Stimulated activated naive B cell treated with anti-CD40 and anti-IgM and Interleukin-4, amounts not matched to agents 10 μg/mL and 1 μg/mL and 100 μg/mL, for 72 hours (primary cell): ENCODE data around the gene ZNF264.
"Not testable (repeated sequence)": the region's sequence is repeated elsewhere in the genome, so short reads cannot be mapped to it uniquely, and the experiment has no call there.

Experiments
- ATAC-seq, 2 donors: fragments of 150-1000 bp; cut with Tn5 transposase; replicated peaks; 2 replicates each; pipeline ENCODE4 v1.10.0; 2021; ENCODE audit warnings: moderate library complexity in 1 of 2
- DNase-seq: peaks from one replicate; pipeline ENCODE4 v3.0.0; 2021
- H3K27ac Mint-ChIP-seq: one replicate; pipeline ENCODE4 v1.8.0; 2022; ENCODE audit warnings: mild to moderate bottlenecking, mixed read lengths
- H3K27me3 Mint-ChIP-seq, 2 donors: one replicate each; pipeline ENCODE4 v1.8.0; 2022; ENCODE audit warnings: mixed read lengths in 2 of 2
- H3K36me3 Mint-ChIP-seq, 2 donors: one replicate each; pipeline ENCODE4 v1.8.0; 2022; ENCODE audit warnings: mixed read lengths in 2 of 2, mild to moderate bottlenecking in 1 of 2
- H3K4me1 Mint-ChIP-seq, 2 donors: one replicate each; pipeline ENCODE4 v1.8.0; 2022; ENCODE audit warnings: mixed read lengths in 2 of 2, mild to moderate bottlenecking in 1 of 2
- H3K4me3 Mint-ChIP-seq, 2 donors: one replicate each; pipeline ENCODE4 v1.8.0; 2022; ENCODE audit warnings: mild to moderate bottlenecking in 2 of 2, mixed read lengths in 2 of 2, moderate library complexity in 1 of 2
- H3K9me3 Mint-ChIP-seq, 2 donors: one replicate each; pipeline ENCODE4 v1.8.0; 2022; ENCODE audit warnings: mixed read lengths in 2 of 2, mild to moderate bottlenecking in 1 of 2

ZNF264 gene

DNA sequence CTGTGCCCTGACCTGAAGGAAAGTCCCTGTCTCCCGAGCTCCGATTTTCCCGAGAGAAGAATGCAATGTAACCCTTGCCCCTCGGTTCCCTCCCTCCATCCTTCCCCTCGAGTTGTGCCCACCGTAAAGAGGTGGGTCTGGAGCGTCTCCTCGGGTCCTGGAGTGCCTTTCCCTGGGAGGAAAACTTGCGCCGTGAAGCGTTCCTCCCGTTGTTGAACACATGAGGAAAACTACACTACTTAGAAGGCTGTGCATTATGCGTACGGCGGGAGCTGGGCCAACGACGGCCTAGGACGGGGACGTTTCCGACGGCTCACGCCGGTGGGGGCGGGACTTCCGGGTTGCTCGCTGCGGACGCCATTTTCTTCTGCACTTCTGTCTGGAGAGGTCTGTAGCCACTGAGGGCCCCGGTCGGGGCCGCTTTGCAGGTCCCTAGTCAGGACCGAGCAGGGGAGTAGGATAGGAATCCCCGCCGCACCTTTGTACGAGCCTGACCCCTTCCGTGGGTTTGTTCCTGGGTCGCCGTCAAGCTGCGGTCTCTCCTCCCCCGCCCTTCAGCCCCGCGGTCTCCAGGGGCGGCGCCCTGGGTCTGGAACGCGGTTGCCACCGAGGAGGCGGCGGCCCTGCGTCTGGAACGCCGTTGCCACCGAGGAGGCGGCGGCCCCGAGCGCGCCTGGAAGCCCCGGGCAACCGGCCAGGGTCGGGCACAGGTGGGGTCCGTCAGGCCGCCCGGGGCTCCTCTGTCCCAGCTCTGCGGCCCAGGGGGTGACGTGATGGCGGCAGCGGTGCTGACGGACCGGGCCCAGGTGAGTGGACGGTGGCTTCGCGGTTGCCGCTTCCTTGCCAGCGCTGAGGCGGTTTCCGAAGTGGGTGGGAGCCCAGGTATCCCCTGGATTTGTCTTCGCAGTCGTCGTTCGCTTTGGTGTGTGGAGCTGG lies at the start of gene ZNF264:
TSS of gene ZNF264 (plus strand) at position 360 of the 936 bp plus-strand sequence. CDS start at position 774, 414 bp downstream.
- Mint-ChIP-seq H3K27me3 (peaks cover 8 to 10% of the 10 kb centered on the region in 2 donors), H3K4me1 (peaks cover 24 to 42% of the 10 kb centered on the region in 2 donors), H3K36me3 (peaks cover 46 to 63% of the 10 kb centered on the region in 2 donors), H3K4me3 (peak within 1 kb of the TSS; percentile 95 to 98), H3K9me3 (peaks cover 13 to 14% of the 10 kb centered on the region in 2 donors), H3K27ac (peak within 1 kb of the TSS; percentile 98)
- ATAC-seq (peak; percentile 99), DNase-seq (peak; percentile 85)

DNA sequence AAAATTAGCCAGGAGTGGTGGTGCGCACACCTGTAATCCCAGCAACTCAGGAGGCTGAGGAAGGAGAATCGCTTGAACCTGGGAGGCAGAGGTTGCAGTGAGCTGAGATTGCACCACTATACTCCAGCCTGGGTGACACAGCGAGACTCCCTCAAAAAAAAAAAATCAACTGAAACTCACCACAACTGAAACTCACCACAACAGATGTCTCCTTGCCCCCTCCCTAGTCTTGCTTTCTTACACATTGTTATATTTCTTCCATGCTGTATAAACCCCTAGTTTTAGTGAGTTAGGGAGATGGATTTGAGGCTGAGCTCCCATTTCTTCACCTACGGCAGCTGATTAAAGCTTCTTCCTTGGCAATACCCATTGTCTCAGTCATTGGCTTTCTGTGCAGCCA lies 49.6 kb upstream of the ZNF264 start:
- Mint-ChIP-seq H3K4me1 (no peaks in the 10 kb centered on the region), H3K27me3 (peaks cover 0 to 5% of the 10 kb centered on the region in 2 donors), H3K27ac (no peak overlapping the region), H3K36me3 (no peaks in the 10 kb centered on the region), H3K9me3 (peaks cover 3 to 7% of the 10 kb centered on the region in 2 donors), H3K4me3 (no peak overlapping the region)
- no peak for DNase-seq
- no peak for ATAC-seq

DNA sequence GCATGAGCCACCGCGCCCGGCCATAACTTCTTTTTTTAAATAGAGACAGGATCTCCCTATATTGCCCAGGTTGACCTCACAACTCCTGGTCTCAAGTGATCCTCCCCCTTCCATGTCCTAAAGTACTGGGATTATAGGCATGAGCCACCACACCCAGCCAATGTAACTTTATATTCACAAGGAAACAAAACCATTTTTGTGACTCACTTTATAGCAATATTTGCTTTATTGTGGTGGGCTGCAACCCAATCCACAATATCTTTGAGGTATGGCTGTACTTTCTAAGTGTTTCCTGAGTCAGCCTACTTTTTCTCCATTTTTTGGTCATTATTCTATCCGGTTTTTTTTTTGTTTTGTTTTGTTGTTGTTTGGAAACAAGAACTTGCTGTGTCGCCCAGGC lies 38.4 kb upstream of the ZNF264 start:
- Mint-ChIP-seq H3K27me3 (peaks cover 4 to 10% of the 10 kb centered on the region in 2 donors), H3K36me3 (no peaks in the 10 kb centered on the region), H3K4me1 (no peaks in the 10 kb centered on the region), H3K27ac (no peak overlapping the region), H3K9me3 (peaks cover 0 to 8% of the 10 kb centered on the region in 2 donors), H3K4me3 (no peak overlapping the region)
- ATAC-seq (no peak), DNase-seq (no peak)

DNA sequence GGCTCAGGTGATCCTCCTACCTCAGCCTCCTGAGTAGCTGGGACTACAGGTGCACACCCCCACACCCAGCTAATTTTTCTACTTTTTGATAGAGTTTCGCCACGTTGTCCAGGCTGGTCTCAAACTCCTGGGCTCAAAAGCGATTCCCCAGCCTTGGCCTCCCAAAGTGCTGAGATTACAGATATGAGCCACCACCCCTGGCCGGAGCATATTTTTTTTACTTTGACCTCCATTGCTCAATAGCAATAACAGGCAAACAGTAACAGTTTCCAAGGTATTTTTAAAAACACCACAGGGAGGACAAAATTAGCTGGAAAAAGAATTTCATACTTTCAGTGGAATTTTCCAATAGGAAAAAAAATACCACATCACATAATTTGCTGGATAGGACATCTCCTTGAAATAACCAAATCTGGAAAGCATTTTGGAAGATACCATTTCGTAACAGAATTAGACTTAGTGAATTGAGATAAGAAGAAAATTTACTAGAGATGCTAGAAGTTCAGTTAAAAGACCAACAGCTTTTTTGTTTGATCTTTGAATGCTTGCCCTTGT lies 29.2 kb upstream of the ZNF264 start:
- peaks cover 0 to 5% of the 10 kb centered on the region in 2 donors for H3K9me3 Mint-ChIP-seq
- H3K4me1 Mint-ChIP-seq = no peaks in the 10 kb centered on the region
- peaks cover 11 to 16% of the 10 kb centered on the region in 2 donors for H3K27me3 Mint-ChIP-seq
- H3K27ac Mint-ChIP-seq = no peak overlapping the region
- ATAC-seq (no peak), DNase-seq (no peak)
- H3K4me3 Mint-ChIP-seq = no peak overlapping the region
- peaks cover 0 to 4% of the 10 kb centered on the region in 2 donors for H3K36me3 Mint-ChIP-seq

DNA sequence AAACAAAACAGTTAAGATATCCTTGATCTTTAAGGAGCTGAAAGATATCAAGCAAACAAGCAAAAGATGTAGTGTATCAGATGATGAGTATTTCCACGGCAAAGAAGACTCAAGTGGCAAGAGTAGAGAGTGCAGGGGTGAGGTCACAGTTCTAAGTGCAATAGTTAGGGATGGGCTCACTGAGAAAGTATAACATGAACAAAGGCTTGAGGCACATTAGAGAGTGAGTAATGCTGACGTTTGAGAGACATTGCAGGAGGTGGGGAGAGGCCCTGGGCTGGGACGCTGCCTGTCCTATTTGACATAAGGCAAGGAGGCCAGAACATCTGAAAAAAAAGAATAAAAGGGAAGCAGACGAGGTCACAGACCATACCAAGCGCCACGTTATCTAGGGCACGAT lies 25.5 kb upstream of the ZNF264 start:
- Mint-ChIP-seq H3K9me3 (peaks cover 0 to 5% of the 10 kb centered on the region in 2 donors), H3K27me3 (peaks cover 5 to 6% of the 10 kb centered on the region in 2 donors), H3K27ac (no peak overlapping the region), H3K4me3 (no peak overlapping the region), H3K4me1 (no peaks in the 10 kb centered on the region), H3K36me3 (peaks cover 0 to 4% of the 10 kb centered on the region in 2 donors)
- ATAC-seq (no peak), DNase-seq (no peak)

DNA sequence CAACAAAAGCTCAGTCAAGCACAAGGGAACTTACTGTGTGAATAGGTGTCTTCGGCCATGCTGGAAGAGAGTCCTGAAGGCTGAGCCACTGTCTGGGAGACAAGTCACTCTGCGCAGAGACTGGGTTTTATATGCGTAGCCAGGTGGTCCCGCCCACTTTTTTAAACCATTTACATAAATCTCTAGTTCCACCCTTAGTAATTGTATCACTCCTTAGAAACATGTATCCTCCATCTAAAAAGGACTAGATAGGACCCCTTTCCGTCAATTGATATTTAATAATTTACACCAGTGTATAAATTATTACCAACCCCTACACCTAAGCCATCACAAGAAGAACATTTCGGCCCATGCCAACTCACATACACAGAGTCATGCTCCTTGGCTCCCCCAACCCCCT lies 23.9 kb upstream of the ZNF264 start, which contains the start of gene DUXA:
TSS of gene DUXA (minus strand) at position 101 of the 400 bp plus-strand sequence. CDS start at position 59, 42 bp downstream.
- Mint-ChIP-seq H3K27ac (no peak within 1 kb of the TSS), H3K36me3 (peaks cover 0 to 4% of the 10 kb centered on the region in 2 donors), H3K9me3 (peaks cover 0 to 5% of the 10 kb centered on the region in 2 donors), H3K4me3 (no peak within 1 kb of the TSS), H3K27me3 (peaks cover 5 to 6% of the 10 kb centered on the region in 2 donors), H3K4me1 (peaks cover 5 to 7% of the 10 kb centered on the region in 2 donors)
- DNase-seq = no peak
- no peak for ATAC-seq

DNA sequence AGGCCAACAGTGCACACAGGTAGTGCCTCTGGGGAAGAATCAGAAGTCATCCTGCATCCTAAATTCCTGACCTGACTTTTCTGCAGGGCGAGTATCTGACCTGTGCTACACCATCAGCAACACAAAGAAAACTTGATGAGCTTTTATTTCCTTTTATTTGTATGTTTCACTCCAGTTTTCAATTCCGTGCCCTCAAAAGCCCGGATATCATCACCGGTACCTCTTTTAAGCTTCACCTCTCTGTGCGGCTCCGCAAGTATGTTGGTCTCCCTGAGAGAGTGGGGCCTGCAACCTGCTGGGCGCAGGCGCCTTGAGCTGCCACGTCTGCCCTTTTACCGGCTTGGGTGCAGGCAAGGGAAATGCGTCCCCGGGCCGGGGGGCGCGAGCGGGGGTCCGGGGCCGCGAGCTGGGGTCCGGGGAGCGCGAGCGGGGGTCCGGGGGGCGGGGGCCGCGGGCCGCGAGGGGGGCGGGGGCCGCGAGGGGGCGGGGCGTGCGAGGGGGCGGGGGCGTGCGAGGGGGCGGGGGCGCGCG lies 19.7 kb upstream of the ZNF264 start:
- DNase-seq (peak; percentile 49), ATAC-seq (peak; percentile 92 to 93)
- H3K27ac Mint-ChIP-seq = peak overlapping the region; percentile 93
- peaks cover 0 to 5% of the 10 kb centered on the region in 2 donors for H3K36me3 Mint-ChIP-seq
- peaks cover 0 to 7% of the 10 kb centered on the region in 2 donors for H3K9me3 Mint-ChIP-seq
- H3K4me3 Mint-ChIP-seq = peak overlapping the region; percentile 88 to 90
- peaks cover 0 to 12% of the 10 kb centered on the region in 2 donors for H3K27me3 Mint-ChIP-seq
- peaks cover 6 to 7% of the 10 kb centered on the region in 2 donors for H3K4me1 Mint-ChIP-seq

DNA sequence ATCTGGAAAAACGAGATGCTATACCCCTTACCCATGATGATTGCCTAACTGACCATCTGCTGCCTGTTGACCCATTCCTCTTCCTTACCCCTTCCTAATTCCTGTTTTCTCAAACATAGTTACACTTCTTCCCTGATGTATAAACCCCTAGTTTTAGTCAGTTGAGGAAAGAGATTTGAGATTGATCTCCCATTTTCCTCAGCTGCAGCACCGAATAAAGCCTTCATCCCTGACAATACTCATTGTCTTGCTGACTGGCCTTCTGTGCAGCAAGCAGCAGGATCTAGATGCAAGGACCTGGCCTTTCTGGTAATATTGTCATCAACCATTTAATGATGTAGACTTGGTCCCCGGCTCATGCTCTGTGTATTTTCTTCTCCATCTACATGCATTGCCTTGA lies 999 bp upstream of the ZNF264 start:
- no peak for DNase-seq
- peaks cover 24 to 42% of the 10 kb centered on the region in 2 donors for H3K4me1 Mint-ChIP-seq
- peaks cover 14 to 15% of the 10 kb centered on the region in 2 donors for H3K9me3 Mint-ChIP-seq
- peaks cover 36 to 55% of the 10 kb centered on the region in 2 donors for H3K36me3 Mint-ChIP-seq
- peaks cover 14 to 17% of the 10 kb centered on the region in 2 donors for H3K27me3 Mint-ChIP-seq
- H3K27ac Mint-ChIP-seq = peak overlapping the region; percentile 98
- ATAC-seq = no peak
- peak overlapping the region in 1 of 2 donors; percentile 98 for H3K4me3 Mint-ChIP-seq

DNA sequence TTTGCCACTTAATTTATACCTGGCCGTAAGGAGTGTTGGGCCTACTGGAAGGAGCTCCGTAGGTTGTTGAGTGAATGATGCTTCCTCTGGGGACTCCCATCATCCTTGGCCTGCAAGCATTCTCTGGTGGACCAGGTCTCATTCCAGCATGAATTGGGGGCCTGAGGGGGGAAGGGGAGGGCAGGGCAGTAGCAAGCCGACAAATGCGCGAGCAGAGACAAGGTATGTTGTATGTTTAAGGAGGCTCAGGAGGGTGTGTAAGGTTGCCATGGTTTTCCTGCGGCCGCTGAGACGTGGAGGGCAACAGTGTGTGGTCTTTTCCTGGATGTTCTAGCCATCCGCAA lies 749 bp downstream of the ZNF264 start:
- Mint-ChIP-seq H3K4me1 (peaks cover 24 to 42% of the 10 kb centered on the region in 2 donors), H3K9me3 (peaks cover 13 to 14% of the 10 kb centered on the region in 2 donors), H3K4me3 (peak overlapping the region; percentile 95 to 98), H3K36me3 (peaks cover 53 to 69% of the 10 kb centered on the region in 2 donors), H3K27ac (peak overlapping the region; percentile 71), H3K27me3 (peaks cover 6 to 10% of the 10 kb centered on the region in 2 donors)
- ATAC-seq (peak in 1 of 2 donors; percentile 1), DNase-seq (no peak)

DNA sequence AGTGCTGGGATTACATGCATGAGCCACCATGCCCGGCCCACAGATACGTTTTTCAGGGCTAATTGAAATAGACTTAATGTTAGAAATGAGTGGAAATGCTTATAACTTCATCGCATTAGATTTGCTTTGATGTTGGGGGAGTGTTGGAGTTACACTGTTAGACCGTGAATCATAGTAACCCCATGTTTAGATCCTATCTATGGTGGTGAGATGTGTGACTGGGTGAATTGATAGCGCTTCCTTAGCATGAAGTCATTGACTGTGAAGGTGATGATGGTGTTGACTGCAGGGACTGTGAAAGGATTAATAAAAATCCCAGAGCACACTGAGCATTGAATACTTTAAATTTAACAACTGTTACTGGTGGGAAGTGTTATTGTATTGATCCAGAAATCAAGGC lies 1.7 kb downstream of the ZNF264 start:
- DNase-seq (no peak), ATAC-seq (no peak)
- Mint-ChIP-seq H3K9me3 (peaks cover 9 to 10% of the 10 kb centered on the region in 2 donors), H3K4me3 (peak overlapping the region; percentile 95 to 98), H3K36me3 (peaks cover 53 to 75% of the 10 kb centered on the region in 2 donors), H3K4me1 (peaks cover 24 to 42% of the 10 kb centered on the region in 2 donors), H3K27me3 (peaks cover 0 to 4% of the 10 kb centered on the region in 2 donors), H3K27ac (peak overlapping the region; percentile 20)

DNA sequence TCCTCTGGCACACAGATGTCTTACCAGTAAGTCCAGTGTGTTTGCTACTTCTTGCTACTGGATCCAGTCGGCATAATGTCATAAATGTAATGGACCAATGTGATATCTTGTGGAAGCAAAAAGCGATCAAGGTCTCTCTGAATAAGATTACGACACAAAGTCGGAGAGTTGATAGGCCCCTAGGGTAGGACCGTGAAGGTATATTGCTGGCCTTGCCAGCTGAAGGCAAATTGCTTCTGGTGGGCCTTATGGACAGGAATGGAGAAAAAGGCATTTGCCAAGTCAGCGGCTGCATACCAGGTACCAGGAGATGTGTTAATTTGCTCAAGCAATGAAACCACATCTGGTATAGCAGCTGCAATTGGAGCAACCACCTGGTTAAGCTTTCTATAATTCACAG lies 6.6 kb downstream of the ZNF264 start:
- Mint-ChIP-seq H3K36me3 (peaks cover 70 to 93% of the 10 kb centered on the region in 2 donors), H3K4me1 (peaks cover 26 to 49% of the 10 kb centered on the region in 2 donors)
- ATAC-seq, H3K27ac Mint-ChIP-seq, H3K9me3 Mint-ChIP-seq, H3K4me3 Mint-ChIP-seq, DNase-seq, H3K27me3 Mint-ChIP-seq: not testable (repeated sequence)

DNA sequence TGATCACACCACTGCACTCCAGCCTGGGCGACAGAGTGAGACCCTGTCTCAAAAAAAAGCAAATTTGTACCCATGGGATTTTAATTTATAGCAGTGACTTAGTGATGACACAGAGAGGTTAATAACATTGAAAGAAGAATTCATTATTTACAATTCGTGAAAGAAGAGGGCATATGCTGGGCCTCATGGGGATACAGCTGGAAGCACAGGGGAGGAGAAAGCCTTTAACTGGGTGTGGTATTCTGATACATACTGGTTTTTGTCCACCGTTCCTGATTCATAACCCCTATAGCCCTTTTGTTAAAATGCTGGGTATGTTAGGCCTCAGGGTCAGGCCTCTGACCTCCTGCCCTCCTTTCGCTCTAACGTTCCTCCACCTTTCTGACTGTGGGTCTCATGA lies 10.9 kb downstream of the ZNF264 start:
- H3K27me3 Mint-ChIP-seq = no peaks in the 10 kb centered on the region
- peaks cover 60 to 85% of the 10 kb centered on the region in 2 donors for H3K36me3 Mint-ChIP-seq
- peaks cover 19 to 45% of the 10 kb centered on the region in 2 donors for H3K4me1 Mint-ChIP-seq
- H3K27ac Mint-ChIP-seq = no peak overlapping the region
- H3K9me3 Mint-ChIP-seq = peaks cover 0 to 6% of the 10 kb centered on the region in 2 donors
- no peak for DNase-seq
- H3K4me3 Mint-ChIP-seq = no peak overlapping the region
- ATAC-seq = no peak

DNA sequence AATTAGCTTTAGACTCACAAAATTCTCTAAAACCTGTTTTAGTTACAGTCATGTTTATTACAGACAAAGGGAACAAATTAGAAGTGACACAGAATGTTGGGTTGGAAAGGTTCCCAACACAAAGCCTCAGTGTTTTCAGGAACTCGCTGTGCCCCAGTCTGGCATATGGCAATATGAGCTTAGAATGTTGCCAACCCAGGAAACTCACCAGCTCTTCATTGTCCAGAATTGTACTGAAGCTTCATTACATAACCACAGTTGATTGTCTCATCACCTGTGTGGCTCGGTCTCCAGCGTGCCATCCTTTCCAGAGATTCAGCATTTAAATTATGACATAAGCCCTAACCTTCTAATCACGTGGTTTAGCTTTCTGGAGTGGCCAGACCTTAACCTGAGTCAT lies 19.1 kb downstream of the ZNF264 start:
- Mint-ChIP-seq H3K27me3 (no peaks in the 10 kb centered on the region), H3K36me3 (peaks cover 49 to 67% of the 10 kb centered on the region in 2 donors), H3K9me3 (peaks cover 0 to 2% of the 10 kb centered on the region in 2 donors), H3K27ac (no peak overlapping the region), H3K4me1 (peaks cover under 1 to 1% of the 10 kb centered on the region in 2 donors), H3K4me3 (no peak overlapping the region)
- ATAC-seq (no peak), DNase-seq (no peak)

DNA sequence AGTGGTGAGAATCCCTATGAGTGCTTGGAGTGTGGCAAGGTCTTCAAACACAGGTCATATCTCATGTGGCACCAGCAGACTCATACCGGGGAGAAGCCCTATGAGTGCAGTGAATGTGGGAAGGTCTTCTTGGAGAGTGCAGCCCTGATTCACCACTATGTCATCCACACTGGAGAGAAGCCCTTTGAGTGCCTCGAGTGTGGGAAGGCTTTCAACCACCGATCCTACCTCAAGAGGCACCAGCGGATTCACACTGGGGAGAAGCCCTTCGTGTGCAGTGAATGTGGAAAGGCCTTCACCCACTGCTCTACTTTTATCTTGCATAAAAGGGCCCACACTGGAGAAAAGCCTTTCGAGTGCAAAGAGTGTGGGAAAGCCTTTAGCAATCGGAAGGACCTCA lies 20.8 kb downstream of the ZNF264 start:
- Mint-ChIP-seq H3K4me1 (peaks cover 1 to 8% of the 10 kb centered on the region in 2 donors), H3K9me3 (peaks cover 0 to 2% of the 10 kb centered on the region in 2 donors), H3K27me3 (no peaks in the 10 kb centered on the region), H3K27ac (no peak overlapping the region), H3K36me3 (peaks cover 50 to 66% of the 10 kb centered on the region in 2 donors), H3K4me3 (no peak overlapping the region)
- DNase-seq = no peak
- ATAC-seq = no peak
